C1 segment of cervical spinal cord (tissue), 14 donors: Measurements from ENCODE around the gene IMMP1L.

Experiments
- DNase-seq, 14 donors: peaks; one replicate each; lab custom pipeline; 2025; lab: John Stamatoyannopoulos, UW

Gene IMMP1L

GRCh38 chr11:31404614-31405013 is 104.8 kb downstream of the IMMP1L start:
- no peak for DNase-seq

- peak in 1 of 14 donors; percentile 3 for DNase-seq
These were observed 112.1 kb downstream of the IMMP1L start for GRCh38 chr11:31397239-31397834.

GRCh38 chr11:31387379-31387778 is 122.0 kb downstream of the IMMP1L start:
- no peak for DNase-seq

GRCh38 chr11:31383116-31383515 is 126.3 kb downstream of the IMMP1L start:
- DNase-seq, result no peak
